G401 (cell line): ENCODE measurements around the gene GJD3. TPM values are rescaled to one million over a fixed set of nuclear protein-coding genes. Genes with fewer than 3 reads are reported as not detected.
"Not testable (repeated sequence)": the region's sequence is repeated elsewhere in the genome, so short reads cannot be mapped to it uniquely, and the experiment has no call there.

Source experiments
- DNase-seq: peaks from one replicate; pipeline ENCODE4 v3.0.0-alpha.2; 2015; ENCODE audit warnings: low spot score
- in situ Hi-C: cut with HindIII; loops from 2 replicates; pipeline ENCODE4 v1.10.0; 2016; ENCODE audit warnings: low sequenced_read_pairs, mixed read lengths
- total RNA-seq: library from RNA; depleted of rRNA; stranded (reverse); fragments of >200 nt; shearing (Covaris generic); gene quantifications from 2 replicates; pipeline ENCODE4 v1.2.3, GENCODE V29; 2014; rRNA removed

The GJD3 gene, protein sequence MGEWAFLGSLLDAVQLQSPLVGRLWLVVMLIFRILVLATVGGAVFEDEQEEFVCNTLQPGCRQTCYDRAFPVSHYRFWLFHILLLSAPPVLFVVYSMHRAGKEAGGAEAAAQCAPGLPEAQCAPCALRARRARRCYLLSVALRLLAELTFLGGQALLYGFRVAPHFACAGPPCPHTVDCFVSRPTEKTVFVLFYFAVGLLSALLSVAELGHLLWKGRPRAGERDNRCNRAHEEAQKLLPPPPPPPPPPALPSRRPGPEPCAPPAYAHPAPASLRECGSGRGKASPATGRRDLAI
- not detected in 2 replicates for total RNA-seq

DNA sequence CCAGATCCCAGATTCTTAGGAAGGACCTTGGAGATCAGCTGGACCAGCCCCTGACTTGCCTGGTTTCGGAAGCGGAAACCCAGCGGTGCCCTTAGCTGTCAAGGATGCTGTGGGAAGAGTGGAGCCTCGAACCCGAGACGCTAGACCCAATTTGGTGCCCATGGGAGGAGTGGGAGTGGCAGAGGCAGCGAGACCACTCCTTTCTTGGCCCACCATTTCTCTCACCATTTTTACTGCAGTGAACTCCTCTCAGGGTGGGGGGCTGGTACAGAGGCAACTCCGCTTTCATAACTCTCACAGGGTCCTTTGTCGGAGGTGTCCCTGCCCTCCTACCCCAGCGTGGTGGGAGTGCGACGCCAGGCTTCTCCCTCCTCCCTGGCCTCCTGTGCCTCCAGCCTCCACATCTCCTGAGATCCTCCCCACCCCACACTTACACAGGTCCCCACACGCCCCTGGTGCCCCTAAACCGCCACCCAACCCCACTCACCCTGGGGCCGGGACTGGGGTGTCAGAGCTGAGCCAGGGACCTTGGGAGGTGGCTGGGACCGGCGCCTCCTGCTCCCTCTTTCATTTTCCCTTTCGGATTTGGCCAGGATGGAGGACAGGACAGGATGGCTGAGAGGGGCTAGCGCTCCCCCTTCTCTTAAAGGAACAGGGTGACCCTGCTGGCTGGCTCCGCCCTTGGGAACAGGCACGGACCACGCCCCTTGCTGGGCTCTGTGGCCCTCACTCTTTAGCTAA lies at the start of gene GJD3:
Gene GJD3 (minus strand): TSS at position 617 of the 741 bp plus-strand sequence. CDS start 922 bp downstream, outside the sequence.
- in situ Hi-C loops: no loop called here

DNA sequence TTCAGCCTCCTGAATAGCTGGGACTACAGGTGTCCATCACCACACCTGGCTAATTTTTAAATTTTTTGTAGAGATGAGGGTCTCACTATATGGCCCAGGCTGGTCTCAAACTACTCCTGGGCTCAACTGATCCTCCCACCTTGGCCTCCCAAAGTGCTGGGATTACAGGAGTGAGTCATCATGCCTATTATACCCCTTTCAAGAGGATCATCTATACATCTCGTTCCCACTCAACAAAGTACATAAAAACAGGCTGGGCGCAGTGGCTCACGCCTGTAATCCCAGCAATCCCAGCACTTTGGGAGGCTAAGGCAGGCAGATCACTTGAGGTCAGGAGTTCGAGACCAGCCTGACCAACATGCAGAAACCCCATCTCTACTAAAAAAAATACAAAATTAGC lies 49.8 kb upstream of the GJD3 start:
- in situ Hi-C loops: not testable (repeated sequence)

More for the DNA sequence above, at the start of gene GJD3:
- no peak for DNase-seq

DNA sequence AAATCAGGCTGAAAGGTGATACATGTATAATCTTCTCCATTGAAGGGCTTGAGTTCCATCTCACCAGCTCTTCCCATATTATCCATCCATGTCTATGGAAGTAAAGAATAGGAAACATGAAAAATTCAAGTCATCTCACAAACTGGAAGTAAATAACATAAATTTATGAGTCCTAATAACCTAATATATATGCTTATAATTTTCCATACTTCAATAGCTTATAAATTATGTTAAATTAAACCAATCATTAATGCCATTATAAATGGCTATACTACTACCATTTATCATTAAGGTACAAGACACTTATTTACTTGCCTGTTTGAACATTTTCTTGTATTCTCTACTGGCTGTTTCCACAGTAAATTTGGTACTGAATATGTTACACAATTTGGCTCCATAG lies 48.3 kb upstream of the GJD3 start:
- DNase-seq: no peak
- in situ Hi-C loops: no loop called here

More for the DNA sequence above, 49.8 kb upstream of the GJD3 start:
- not testable (repeated sequence) for DNase-seq

DNA sequence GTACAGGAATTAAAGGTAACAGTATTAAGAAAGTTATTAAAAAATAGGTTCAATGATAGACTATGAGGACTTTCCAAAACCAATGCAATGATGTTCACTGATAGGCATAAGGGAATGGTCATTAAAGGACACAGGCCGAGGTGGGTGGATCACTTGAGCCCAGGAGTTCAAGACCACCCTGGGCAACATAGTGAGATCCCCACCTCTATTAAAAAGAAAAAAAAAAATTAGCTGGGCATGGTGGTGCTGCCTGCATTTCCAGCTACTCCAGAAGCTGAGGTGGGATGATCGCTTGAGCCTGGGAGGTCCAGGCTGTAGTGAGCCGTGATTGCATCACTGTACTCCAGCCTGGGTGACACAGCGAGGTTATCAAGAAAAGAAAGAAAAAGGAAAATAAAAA lies 47.3 kb upstream of the GJD3 start:
- in situ Hi-C loops: no loop called here
- no peak for DNase-seq

DNA sequence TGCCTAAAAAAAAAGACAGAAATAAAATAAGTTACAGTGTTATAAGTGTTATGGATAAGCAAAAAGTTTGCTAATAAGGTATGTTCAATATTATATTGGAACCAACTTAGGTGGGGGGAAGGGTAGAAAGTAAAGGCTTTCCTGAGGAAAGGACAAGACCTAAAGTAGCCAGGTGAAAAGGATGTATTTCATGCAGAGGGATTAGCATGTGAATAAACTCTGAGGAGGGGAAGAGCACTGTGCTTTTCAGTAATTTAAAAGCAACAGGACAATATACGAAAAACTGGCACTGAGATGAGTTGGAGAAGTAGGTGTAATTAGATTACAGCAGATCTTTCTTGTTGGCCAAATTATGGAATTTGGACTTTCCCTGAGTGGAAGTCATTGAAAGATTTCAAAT lies 45.5 kb upstream of the GJD3 start:
- in situ Hi-C loops: no loop called here
- no peak for DNase-seq

DNA sequence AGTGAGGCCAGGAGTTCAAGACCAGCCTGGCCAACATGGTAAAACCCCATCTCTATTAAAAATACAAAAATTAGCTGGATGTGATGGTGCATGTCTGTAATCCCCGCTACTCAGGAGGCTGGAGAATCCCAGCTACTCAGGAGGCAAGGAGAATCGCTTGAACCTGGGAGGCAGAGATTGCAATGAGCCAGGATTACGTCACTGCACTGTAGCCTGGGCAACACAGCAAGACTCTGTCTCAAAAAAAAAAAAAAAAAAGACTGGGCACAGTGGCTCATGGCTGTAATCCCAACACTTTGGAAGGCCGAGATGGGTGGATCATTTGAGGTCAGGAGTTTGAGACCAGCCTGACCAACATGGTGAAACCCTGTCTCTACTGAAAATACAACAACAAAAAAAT lies 45.0 kb upstream of the GJD3 start:
- DNase-seq, in situ Hi-C loops: not testable (repeated sequence)

DNA sequence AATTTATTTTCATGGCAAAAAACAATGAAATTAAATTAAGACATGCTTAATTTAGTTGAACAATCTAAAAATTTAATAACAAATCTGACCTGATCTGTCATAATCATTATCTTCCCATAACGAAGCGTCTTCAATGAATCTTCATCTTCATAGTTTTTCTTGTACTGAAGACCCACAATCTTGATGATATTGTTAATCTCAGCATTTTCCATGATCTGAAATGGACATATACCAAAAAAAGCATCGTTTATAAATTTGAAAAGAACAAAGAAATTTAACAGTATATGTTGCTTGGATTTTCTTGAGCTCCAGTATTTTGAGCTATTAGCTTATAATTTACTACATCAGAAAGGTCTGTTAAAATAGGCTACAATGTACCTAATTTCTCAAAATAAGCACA lies 42.9 kb upstream of the GJD3 start:
- in situ Hi-C loops: no loop called here
- no peak for DNase-seq

DNA sequence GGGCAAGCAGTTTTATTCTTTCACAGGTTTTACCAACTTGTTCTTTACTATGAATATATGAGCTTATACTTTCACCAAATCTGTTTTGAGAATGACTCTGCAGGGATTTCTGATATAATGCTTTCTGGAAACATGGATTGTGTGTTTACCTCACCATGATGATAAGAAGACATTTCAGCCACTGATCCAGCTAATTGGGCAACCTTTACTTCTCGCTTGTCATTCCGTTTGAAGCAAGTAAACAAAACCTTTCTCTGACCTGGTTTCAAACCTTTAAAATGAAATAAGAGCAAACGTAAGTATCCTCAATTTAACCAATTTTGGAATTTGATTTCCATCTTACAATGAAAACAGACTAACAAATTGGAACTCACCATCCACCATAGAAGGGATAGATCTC lies 39.5 kb upstream of the GJD3 start:
- DNase-seq: no peak
- in situ Hi-C loops: no loop called here

DNA sequence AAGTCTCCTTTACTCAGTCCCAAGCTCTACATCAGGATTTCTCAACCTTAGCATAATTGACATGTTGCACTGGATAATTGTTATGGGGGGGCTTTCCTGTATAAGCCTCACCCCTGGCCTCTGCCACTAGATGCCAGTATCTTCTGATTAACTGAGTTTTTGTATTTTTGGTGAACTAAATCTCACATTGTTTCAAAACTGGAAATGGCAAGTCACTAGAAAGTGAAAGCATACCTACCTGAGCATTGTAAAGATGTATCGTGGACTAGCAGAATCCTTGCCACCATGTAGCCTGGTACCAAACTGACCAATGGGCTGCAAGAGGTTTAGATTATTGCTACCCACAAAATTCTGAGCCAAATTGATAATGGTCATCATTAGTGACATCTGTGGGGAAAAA lies 38.1 kb upstream of the GJD3 start:
- DNase-seq: no peak
- in situ Hi-C loops: no loop called here

DNA sequence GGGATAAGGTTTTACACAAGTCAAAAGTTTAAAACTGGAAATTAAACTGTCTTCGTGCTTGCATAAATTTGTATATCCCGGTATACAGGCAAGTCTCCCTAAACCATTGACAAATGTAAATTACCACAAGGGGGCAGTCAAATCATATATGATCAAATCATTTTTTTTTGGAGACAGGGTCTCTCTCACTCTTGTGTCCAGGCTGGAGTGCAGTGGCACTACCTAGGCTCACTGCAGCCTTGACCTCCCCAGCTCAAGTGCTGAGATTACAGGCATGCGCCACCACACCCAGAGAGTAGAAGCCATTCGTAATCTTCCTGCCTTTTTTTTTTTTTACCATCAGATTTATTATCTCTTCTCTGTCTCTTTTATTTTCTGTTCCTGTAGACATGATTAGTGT lies 34.6 kb upstream of the GJD3 start:
- DNase-seq: peak; percentile 73
- in situ Hi-C loops: no loop called here

DNA sequence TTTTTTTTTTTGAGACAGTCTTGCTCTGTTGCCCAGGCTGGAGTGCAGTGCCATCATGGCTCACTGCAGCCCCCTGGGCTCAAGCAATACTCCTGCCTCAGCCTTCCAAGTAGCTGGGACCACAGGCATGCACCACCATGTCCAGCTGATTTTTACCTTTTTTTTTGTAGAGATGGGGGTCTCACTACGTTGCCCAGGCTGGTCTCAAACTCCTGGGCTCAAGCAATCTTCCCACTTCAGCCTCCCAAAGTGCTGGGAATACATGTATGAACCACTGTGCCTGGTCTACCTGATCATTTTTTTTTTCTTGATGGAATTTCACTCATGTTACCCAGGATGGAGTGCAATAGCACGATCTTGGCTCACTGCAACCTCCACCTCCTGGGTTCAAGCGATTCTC lies 22.0 kb upstream of the GJD3 start:
- in situ Hi-C loops: not testable (repeated sequence)

DNA sequence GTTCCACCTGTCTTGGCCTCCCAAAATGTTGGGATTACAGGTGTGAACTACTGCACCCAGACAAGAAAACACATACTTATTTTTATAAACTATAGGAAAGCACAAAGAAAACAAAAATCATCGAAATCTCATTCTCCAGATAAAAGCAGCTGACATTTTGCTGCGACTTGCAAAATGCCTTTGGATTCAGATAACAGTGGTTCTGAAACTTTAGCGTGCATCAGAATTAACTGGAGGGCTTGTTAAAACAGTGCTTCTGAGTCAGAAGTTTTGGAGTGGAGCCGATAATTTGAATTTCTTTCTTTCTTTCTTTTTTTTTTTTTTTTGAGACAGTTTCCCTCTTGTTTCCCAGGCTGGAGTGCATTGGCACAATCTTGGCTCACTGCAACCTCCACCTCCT lies 17.7 kb upstream of the GJD3 start:
- DNase-seq: no peak
- in situ Hi-C loops: no loop called here

More for the DNA sequence above, 22.0 kb upstream of the GJD3 start:
- DNase-seq: not testable (repeated sequence)

DNA sequence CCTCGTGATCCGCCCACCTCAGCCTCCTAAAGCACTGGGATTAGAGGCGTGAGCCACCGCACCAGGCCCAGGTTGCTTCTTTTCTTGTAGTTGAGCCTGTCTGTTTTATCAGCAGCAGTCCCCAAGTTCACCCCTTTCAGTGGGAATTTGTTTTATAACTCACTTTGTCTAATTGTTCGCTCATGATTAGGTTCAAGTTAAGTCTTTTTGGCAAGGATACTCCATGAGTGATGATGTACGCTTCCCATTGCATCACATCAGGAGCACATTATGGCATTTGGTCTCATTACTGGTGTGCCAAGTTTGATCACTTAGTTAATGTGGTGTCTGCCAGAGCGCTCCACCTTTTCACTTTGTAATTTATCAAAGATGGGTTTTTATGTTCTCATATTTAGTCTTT lies 14.4 kb upstream of the GJD3 start:
- in situ Hi-C loops: no loop called here
- no peak for DNase-seq

DNA sequence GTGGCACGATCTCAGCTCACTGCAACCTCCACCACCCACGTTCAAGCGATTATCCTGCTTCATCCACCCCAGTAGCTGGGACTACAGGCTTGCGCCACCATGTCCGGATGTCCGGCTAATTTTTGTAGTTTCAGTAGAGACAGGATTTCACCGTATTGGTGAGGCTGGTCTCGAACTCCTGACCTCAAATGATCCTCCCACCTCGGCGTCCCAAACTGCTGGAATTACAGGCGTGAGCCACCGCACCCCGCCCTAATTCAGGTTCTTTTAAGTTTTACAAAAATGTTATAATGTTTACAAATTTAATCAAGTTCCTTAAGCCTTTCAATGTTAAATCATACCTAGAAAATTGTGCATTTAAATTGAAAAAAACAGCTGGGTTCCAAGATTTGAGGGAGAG lies 13.3 kb upstream of the GJD3 start:
- in situ Hi-C loops: no loop called here
- no peak for DNase-seq

DNA sequence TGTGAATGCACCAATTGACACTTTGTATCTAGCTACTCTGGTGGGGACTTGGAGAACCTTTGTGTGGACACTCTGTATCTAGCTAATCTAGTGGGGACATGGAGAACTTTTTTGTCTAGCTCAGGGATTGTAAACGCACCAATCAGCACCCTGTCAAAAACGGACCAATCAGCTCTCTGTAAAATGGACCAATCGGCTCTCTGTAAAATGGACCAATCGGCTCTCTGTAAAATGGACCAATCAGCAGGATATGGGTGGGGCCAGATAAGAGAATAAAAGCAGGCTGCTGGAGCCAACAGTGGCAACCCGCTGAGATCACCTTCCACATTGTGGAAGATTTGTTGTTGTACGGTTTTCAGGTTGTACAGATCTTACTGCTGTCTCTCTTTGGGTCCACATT lies 12.0 kb upstream of the GJD3 start:
- in situ Hi-C loops, DNase-seq: not testable (repeated sequence)

DNA sequence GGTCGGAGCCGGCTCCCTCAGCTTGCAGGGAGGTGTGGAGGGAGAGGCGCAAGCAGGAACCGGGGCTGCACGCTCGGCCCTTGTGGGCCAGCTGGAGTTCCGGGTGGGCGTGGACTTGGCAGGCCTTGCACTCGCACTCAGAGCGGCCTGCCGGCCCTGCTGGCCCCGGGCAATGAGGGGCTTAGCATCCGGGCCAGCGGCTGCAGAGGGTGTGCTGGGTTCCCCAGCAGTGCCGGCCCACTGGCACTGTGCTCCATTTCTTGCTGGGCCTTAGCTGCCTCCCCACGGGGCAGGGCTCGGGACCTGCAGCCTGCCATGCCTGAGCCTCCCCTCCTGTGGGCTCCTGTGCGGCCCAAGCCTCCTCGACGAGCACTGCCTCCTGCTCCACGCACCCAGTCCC lies 11.2 kb upstream of the GJD3 start:
- in situ Hi-C loops, DNase-seq: not testable (repeated sequence)

DNA sequence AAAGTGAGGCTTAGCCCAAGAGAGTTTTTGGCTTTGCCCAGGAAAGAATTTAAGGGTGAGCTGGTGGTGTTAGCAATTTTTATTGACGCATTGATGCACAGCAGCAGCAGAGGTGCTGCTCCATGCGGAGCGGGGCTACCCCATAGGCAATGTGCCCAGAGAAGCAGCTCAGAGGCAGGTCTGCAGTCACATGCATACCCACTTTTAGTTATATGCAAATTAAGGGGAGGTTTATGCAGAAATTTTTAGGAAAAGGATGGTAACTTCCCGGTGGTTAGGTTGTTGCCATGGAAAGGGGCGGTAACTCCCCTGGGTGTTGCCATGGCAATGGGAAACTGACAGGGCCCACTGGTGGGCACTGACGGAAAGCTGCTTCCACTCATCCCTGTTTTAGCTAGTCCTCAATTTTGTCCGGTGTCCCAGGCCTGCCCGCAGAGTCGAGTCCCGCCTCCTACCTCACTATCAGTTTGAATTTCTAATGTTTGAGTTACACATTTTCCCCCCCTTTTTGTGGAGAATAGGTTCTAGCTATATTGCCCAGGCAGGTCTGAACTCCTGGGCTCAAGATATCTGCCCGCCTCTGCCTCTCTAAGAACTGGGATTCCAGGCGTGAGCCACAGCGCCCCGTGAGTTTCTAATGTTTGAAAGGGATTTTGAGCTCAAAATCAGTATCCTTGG lies 10.4 kb upstream of the GJD3 start:
- in situ Hi-C loops: no loop called here
- no peak for DNase-seq

DNA sequence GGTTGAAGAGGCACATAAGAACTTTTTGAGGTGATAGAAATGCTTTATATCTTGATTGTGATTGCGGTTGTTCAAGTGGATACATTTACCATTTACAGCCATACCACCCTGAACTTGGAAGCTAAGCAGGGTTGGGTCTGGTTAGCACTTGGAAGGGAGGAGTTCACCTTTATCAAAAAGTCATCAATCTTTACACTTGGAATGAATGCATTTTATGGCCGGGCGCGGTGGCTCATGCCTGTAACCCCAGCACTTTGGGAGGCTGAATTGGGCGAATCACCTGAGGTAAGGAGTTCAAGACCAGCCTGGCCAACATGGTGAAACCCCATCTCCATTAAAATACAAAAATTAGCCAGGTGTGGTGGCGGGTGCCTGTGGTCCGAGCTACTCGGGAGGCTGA lies 9.5 kb upstream of the GJD3 start:
- no peak for DNase-seq
- in situ Hi-C loops: no loop called here

DNA sequence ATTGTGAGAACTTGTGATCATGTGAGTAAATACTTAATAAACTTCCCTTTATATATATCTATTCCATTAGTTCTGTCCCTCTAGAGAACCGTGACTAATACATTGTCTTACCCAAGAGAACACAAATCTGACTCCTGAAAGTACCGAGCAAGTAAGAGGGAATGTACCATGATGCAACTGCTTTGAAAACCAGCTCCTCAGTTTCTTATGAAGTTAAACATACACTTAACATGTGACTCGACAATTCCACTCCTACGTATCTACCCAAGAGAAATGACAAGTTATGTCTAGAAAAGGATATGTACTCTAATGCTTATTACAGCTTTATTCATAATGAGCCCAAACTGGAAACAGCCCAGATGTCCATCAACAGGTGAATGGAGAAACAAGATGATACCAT lies 8.8 kb upstream of the GJD3 start:
- no peak for DNase-seq
- in situ Hi-C loops: no loop called here

DNA sequence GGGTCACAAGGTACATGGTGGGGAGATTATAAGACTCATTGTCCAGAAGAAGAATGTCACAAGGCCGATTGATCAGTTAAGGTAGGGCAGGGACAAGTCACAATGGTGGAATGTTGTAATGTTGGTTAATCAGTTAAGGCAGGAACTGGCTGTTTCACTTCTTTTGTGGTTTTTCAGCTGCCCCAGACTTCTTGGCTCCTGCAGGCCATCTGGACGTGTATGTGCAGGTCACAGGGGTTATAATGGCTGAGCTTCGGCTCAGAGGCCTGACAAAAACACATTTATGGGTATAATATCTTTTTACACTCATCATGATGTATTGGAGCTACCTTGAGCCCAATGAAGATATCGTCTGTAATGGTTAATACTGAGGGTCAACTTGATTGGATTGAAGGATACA lies 8.1 kb upstream of the GJD3 start:
- DNase-seq: not testable (repeated sequence)

More for the DNA sequence above, 8.1 kb upstream of the GJD3 start:
- in situ Hi-C loops: not testable (repeated sequence)
